Gastroesophageal sphincter (tissue), 4 donors: ENCODE data around the gene FOXO6. TPM values are rescaled to one million over a fixed set of nuclear protein-coding genes. Genes with fewer than 3 reads are reported as not detected.

ENCODE experiments used
- ATAC-seq: fragments of 150-250 bp; one replicate; pipeline ENCODE4 v1.9.1; 2016; ENCODE audit warnings: mild to moderate bottlenecking, moderate library complexity
- H3K27ac ChIP-seq, 4 donors: fragments of 200-600 bp; sonication (generic) in 3 of 4; 1 replicate in 3 of 4; 2 replicates in 1 of 4; pipeline ENCODE4 v1.5.1; 2016 to 2019
- H3K27me3 ChIP-seq: fragments of 200-600 bp; sonication (generic); one replicate; pipeline ENCODE4 v1.5.1; 2019
- H3K36me3 ChIP-seq, 2 donors: fragments of 200-600 bp; sonication (generic); one replicate each; pipeline ENCODE4 v1.5.1; 2019; ENCODE audit warnings: control low read depth in 1 of 2
- H3K4me1 ChIP-seq, 3 donors: fragments of 200-600 bp; sonication (generic); 1 replicate in 2 of 3; 2 replicates in 1 of 3; pipeline ENCODE4 v1.5.1; 2016 to 2019; ENCODE audit warnings: control low read depth in 2 of 3
- H3K4me3 ChIP-seq, 2 donors: fragments of 200-600 bp; sonication (generic); one replicate each; pipeline ENCODE4 v1.5.1; 2019; ENCODE audit warnings: mild to moderate bottlenecking in 1 of 2, moderate library complexity in 1 of 2
- H3K9me3 ChIP-seq, 3 donors: fragments of 200-600 bp; sonication (generic); one replicate each; pipeline ENCODE4 v1.5.1; 2017 to 2019; ENCODE audit warnings: control low read depth in 2 of 3
- CTCF ChIP-seq, 4 experiments: fragments of 200-600 bp in 2 of 4; fragments of 450-650 bp in 2 of 4; sonication (generic) in 1 of 4; IDR thresholded peaks; one replicate each; pipeline ENCODE4 v1.5.1; 2017 to 2019; ENCODE audit warnings: antibody characterized with exemption in 4 of 4, mild to moderate bottlenecking in 2 of 4, moderate library complexity in 2 of 4
- EP300 ChIP-seq: sonication (generic); formaldehyde crosslinking; IDR thresholded peaks from one replicate; pipeline ENCODE4 v1.6.1; 2017; ENCODE audit warnings: antibody characterized with exemption, mild to moderate bottlenecking
- POLR2A ChIP-seq, 2 donors: fragments of 450-650 bp; IDR thresholded peaks; one replicate each; pipeline ENCODE4 v1.6.1; 2017; ENCODE audit warnings: antibody characterized with exemption in 2 of 2, mild to moderate bottlenecking in 2 of 2, moderate library complexity in 1 of 2
- POLR2AphosphoS5 ChIP-seq: sonication (generic); formaldehyde crosslinking; IDR thresholded peaks from one replicate; pipeline ENCODE4 v1.6.1; 2017; ENCODE audit warnings: antibody characterized with exemption
- WGBS, 2 donors: methylation state at CpG; one replicate each; pipeline ENCODE4 v1.1.5; 2018; ENCODE audit warnings: low coverage in 1 of 2; 5-methylcytosine and 5-hydroxymethylcytosine counted together
- total RNA-seq, 4 donors: library from RNA; depleted of rRNA; stranded (reverse); fragments of >200 nt; gene quantifications; one replicate each; pipeline ENCODE4 v1.1.0, GENCODE V29; 2016

Gene FOXO6
- total RNA-seq, 4 donors from 2014 or later = 0.27 to 2.2 (median 1.9) TPM

GRCh38 chr1:41328780-41329640 is 32.2 kb upstream of the FOXO6 start:
- no peaks in the 10 kb centered on the region for H3K9me3 ChIP-seq
- no peaks in the 10 kb centered on the region for H3K36me3 ChIP-seq
- H3K4me1 ChIP-seq = no peaks in the 10 kb centered on the region
- 85 to 89% methylated on average over 5 of the region's 6 CpGs for WGBS, 2 donors
- peaks cover 5% of the 10 kb centered on the region for H3K27me3 ChIP-seq
- no peak for ATAC-seq
- H3K27ac ChIP-seq = no peak overlapping the region
- no peak overlapping the region for H3K4me3 ChIP-seq
- TF ChIP-seq CTCF (IDR thresholded peaks at IDR 0.05) = no peak
- no peak for TF ChIP-seq POLR2A (IDR thresholded peaks at IDR 0.05)
- no peak for TF ChIP-seq POLR2AphosphoS5
- TF ChIP-seq EP300 = no peak

DNA sequence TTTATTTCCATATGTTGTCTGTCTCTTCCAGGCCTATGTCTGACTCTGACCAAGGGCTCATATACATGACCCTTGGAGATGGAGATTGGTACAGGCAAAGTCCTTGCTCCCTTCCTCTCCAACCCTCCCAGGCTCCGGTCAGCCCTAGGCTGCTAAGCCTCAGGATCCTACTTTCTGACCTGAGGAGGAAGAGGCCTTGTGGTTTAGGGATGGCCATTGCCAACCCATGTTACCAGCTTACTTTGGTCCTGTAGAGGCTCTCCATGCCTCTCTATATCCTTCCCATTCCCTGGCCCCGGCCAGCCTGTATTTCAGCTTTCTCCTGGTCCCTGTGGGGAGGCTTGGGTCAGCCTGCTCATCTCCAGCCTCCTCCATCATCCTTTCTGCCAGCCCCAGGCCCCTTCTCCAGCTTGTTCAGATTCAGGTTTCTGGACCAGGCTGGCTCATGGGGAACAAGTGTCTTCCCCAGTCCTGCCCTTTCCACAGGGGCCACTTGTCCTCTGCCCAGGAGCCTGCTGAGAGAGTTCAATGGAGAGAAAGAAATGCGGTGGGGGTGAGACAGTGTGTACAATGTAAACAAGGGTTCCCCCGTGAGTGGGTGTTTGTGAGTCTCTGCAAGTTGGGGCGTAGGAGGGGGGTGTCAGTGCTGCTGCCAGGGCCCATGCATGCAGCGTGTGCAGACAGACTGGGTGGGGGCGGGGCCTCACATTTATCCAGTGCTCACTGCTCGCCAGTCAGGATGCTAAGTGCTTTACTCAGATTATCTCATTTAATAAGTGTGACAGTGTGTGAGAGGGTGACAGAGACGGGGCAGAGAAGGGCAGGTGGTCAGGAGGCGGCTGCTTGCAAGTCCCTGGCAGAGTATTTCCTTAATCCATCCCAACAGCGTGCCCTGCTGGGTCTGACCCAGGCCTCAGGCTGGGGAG is 31.3 kb upstream of the FOXO6 start:
- WGBS, 2 donors = 82 to 98% methylated on average over 4 to 7 of the region's 11 CpGs
- Histone ChIP-seq H3K36me3 (no peaks in the 10 kb centered on the region), H3K4me1 (no peaks in the 10 kb centered on the region), H3K4me3 (no peak overlapping the region), H3K27ac (no peak overlapping the region), H3K9me3 (no peaks in the 10 kb centered on the region), H3K27me3 (peaks cover 5% of the 10 kb centered on the region)
- ATAC-seq = no peak
- TF ChIP-seq POLR2A (IDR thresholded peaks at IDR 0.05) (no peak), CTCF (IDR thresholded peaks at IDR 0.05) (no peak), EP300 (no peak), POLR2AphosphoS5 (no peak)

- no peaks in the 10 kb centered on the region for H3K4me1 ChIP-seq
Observed at GRCh38 chr1:41330588-41331545, 30.4 kb upstream of the FOXO6 start.

More at GRCh38 chr1:41330588-41331545, 30.4 kb upstream of the FOXO6 start:
- no peak for TF ChIP-seq CTCF (IDR thresholded peaks at IDR 0.05)
- TF ChIP-seq POLR2AphosphoS5 = no peak
- TF ChIP-seq POLR2A (IDR thresholded peaks at IDR 0.05) = no peak
- no peak for TF ChIP-seq EP300
- H3K27me3 ChIP-seq = peaks cover 5% of the 10 kb centered on the region
- WGBS, 2 donors = 46 to 48% methylated on average over 7 to 9 of the region's 17 CpGs
- H3K4me3 ChIP-seq = no peak overlapping the region
- no peaks in the 10 kb centered on the region for H3K9me3 ChIP-seq
- no peak for ATAC-seq
- no peaks in the 10 kb centered on the region for H3K36me3 ChIP-seq
- H3K27ac ChIP-seq = no peak overlapping the region
